ENCODE data around the gene TAOK3.
"Not testable (repeated sequence)": the region's sequence is repeated elsewhere in the genome, so short reads cannot be mapped to it uniquely, and the experiment has no call there.

The TAOK3 gene

GRCh38 chr12:118290130-118290529 lies 82.6 kb downstream of the TAOK3 start:
- DNase-seq (ENCODE audit: low read depth) = peak; percentile 23

GRCh38 chr12:118288174-118288573 lies 84.5 kb downstream of the TAOK3 start:
- no peak overlapping the region for H3K4me3 ChIP-seq (replicated peaks; ENCODE audit: low read depth, low read length)
- TF ChIP-seq CTCF (IDR thresholded peaks at IDR 0.05; ENCODE audit: low read length, missing control alignments) = no peak
- no peak for DNase-seq (ENCODE audit: low read depth)

More at GRCh38 chr12:118290130-118290529, 82.6 kb downstream of the TAOK3 start:
- no peak overlapping the region for H3K4me3 ChIP-seq (replicated peaks; ENCODE audit: low read depth, low read length)
- TF ChIP-seq CTCF (IDR thresholded peaks at IDR 0.05; ENCODE audit: low read length, missing control alignments) = no peak

- TF ChIP-seq CTCF (IDR thresholded peaks at IDR 0.05; ENCODE audit: low read length, missing control alignments) = no peak
- DNase-seq (ENCODE audit: low read depth) = no peak
- H3K4me3 ChIP-seq (replicated peaks; ENCODE audit: low read depth, low read length) = no peak overlapping the region
Measured at GRCh38 chr12:118287728-118288127, 85.0 kb downstream of the TAOK3 start.

GRCh38 chr12:118282767-118283166 lies 89.9 kb downstream of the TAOK3 start:
- H3K4me3 ChIP-seq (replicated peaks; ENCODE audit: low read depth, low read length) = no peak overlapping the region
- no peak for TF ChIP-seq CTCF (IDR thresholded peaks at IDR 0.05; ENCODE audit: low read length, missing control alignments)
- no peak for DNase-seq (ENCODE audit: low read depth)

GRCh38 chr12:118278288-118278687 lies 94.4 kb downstream of the TAOK3 start:
- DNase-seq (ENCODE audit: low read depth); H3K4me3 ChIP-seq (replicated peaks; ENCODE audit: low read depth, low read length): not testable (repeated sequence)

GRCh38 chr12:118274066-118274465 lies 98.6 kb downstream of the TAOK3 start:
- H3K4me3 ChIP-seq (replicated peaks; ENCODE audit: low read depth, low read length) = no peak overlapping the region
- no peak for TF ChIP-seq CTCF (IDR thresholded peaks at IDR 0.05; ENCODE audit: low read length, missing control alignments)
- DNase-seq (ENCODE audit: low read depth) = no peak

GRCh38 chr12:118271770-118272417 lies 100.8 kb downstream of the TAOK3 start:
- H3K4me3 ChIP-seq (replicated peaks; ENCODE audit: low read depth, low read length) = no peak overlapping the region
- DNase-seq (ENCODE audit: low read depth) = no peak
- TF ChIP-seq CTCF (IDR thresholded peaks at IDR 0.05; ENCODE audit: low read length, missing control alignments) = no peak

Measured in fibroblast of pulmonary artery (primary cell).